Measurements from ENCODE around the gene MRPL55. TPM values are rescaled to one million over a fixed set of nuclear protein-coding genes. Genes with fewer than 3 reads are reported as not detected.

Gene MRPL55
- total and polyA plus RNA-seq, 2 of the 13 experiments (the other 11 are each of a cell fraction or from before 2014, with no cell fraction given) = 58.6 to 92.9 TPM

DNA sequence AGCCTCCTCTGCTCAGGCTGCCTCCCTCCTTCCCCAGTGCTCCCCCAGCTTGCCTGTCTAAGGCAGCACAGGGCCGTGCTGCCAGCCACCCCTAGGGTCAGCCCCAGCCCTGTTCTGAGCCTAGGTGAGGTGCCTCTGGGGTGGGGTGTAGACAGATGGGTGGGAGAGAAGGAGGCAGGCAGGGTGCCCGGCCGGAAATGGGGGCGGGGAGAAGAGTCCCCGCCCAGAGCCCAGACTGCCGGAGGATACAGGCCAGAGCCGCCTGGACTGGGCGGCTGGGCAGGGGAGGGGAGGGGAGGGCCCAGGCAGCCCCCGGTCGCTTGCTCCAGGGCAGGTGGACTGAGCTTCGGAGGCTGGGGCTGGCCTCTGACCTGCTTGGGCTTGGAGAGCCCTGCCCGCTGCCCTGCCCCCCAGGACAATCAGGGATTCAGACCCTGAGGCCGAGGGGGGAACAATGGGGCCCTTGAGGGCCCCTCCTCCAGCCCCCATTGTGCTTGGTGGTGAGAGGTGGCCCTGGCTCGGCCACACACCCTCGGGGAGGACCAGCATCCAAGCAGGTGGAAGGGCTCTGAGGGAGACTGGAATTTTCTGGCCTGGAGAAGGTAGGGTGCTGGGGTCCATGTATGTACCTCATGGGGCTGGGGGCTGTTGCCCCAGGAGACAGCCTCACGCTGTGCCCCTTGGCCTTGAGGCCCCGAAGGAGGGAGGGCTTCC, 40.5 kb upstream of the MRPL55 start, which contains the start of gene GJC2 (continued):
- TF ChIP-seq ZNF407 (CRISPR knock-in tag; IDR thresholded peaks at IDR 0.05; ENCODE audit: not compliant biosample characterization) (no peak), MLLT10 (CRISPR knock-in tag; IDR thresholded peaks at IDR 0.05) (no peak), ARID5B (CRISPR knock-in tag; IDR thresholded peaks at IDR 0.05) (peak; percentile 35; the same call in 1 of the 2 replicates), ZNF652 (CRISPR knock-in tag; IDR thresholded peaks at IDR 0.05; ENCODE audit: borderline replicate concordance, low read depth) (no peak), JDP2 (CRISPR knock-in tag; IDR thresholded peaks at IDR 0.05; ENCODE audit: borderline replicate concordance) (no peak), ZNF7 (CRISPR knock-in tag; IDR thresholded peaks at IDR 0.05) (no peak), RFX3 (CRISPR knock-in tag; IDR thresholded peaks at IDR 0.05) (no peak), ISL2 (CRISPR knock-in tag; IDR thresholded peaks at IDR 0.05) (0 out of 2 replicates have a peak, but pooled peaks have one; percentile 25), ZBTB1 (CRISPR knock-in tag; IDR thresholded peaks at IDR 0.05; ENCODE audit: borderline replicate concordance) (no peak), SCMH1 (CRISPR knock-in tag; IDR thresholded peaks at IDR 0.05; ENCODE audit: borderline replicate concordance) (no peak), ZNF724P (CRISPR knock-in tag; IDR thresholded peaks at IDR 0.05; ENCODE audit: borderline replicate concordance) (no peak), SMAD3 (CRISPR knock-in tag; IDR thresholded peaks at IDR 0.05) (no peak), ZNF234 (CRISPR knock-in tag; conservative IDR thresholded peaks at IDR 0.05) (no peak), PCBP1 (IDR thresholded peaks at IDR 0.05; ENCODE audit: borderline replicate concordance, low read depth, low read length) (peak; percentile 71; the same call in 1 of the 2 replicates)
- TF ChIP-seq, protein P1, sequence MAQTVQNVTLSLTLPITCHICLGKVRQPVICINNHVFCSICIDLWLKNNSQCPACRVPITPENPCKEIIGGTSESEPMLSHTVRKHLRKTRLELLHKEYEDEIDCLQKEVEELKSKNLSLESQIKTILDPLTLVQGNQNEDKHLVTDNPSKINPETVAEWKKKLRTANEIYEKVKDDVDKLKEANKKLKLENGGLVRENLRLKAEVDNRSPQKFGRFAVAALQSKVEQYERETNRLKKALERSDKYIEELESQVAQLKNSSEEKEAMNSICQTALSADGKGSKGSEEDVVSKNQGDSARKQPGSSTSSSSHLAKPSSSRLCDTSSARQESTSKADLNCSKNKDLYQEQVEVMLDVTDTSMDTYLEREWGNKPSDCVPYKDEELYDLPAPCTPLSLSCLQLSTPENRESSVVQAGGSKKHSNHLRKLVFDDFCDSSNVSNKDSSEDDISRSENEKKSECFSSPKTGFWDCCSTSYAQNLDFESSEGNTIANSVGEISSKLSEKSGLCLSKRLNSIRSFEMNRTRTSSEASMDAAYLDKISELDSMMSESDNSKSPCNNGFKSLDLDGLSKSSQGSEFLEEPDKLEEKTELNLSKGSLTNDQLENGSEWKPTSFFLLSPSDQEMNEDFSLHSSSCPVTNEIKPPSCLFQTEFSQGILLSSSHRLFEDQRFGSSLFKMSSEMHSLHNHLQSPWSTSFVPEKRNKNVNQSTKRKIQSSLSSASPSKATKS (CRISPR knock-in tag; IDR thresholded peaks at IDR 0.05) = no peak

Measured in HepG2 (cell line).